PC-9 (cell line): ENCODE results near the gene PHOSPHO2. TPM values are rescaled to one million over a fixed set of nuclear protein-coding genes. Genes with fewer than 3 reads are reported as not detected.
"Not testable (repeated sequence)": the region's sequence is repeated elsewhere in the genome, so short reads cannot be mapped to it uniquely, and the experiment has no call there.

Experiments used
- BruUV-seq: library from RNA; stranded (reverse); fragments of 400-500 nt; replicated peaks from 2 replicates; lab custom pipeline; 2021; lab: Mats Ljungman, UMichigan
- CTCF ChIA-PET: fragments of 300-600 bp; sonication (Branson Sonifier 250); formaldehyde crosslinking; loops from one replicate; lab custom pipeline; 2022; ENCODE audit warnings: antibody characterized with exemption; lab: Charles Lee
- POLR2A ChIA-PET: fragments of 300-600 bp; sonication (Branson Sonifier 250); formaldehyde crosslinking; loops from one replicate; lab custom pipeline; 2022; ENCODE audit warnings: antibody characterized with exemption; ENCODE audit not compliant: unreplicated experiment; lab: Charles Lee
- DNase-seq, 2 experiments: peaks; one replicate each; pipeline versions ENCODE4 v3.0.0 to v3.0.0-alpha.2; 2015 to 2022; ENCODE audit warnings: mixed read lengths in 1 of 2
- H2AFZ ChIP-seq: fragments of 200-600 bp; sonication (generic); 2 replicates; pipeline ENCODE4 v1.8.1; 2017; ENCODE audit warnings: antibody characterized with exemption
- H3F3A ChIP-seq: fragments of 200-600 bp; sonication (generic); 2 replicates; pipeline ENCODE4 v1.8.1; 2017; ENCODE audit warnings: antibody characterized with exemption, mild to moderate bottlenecking, low read depth; ENCODE audit not compliant: insufficient read depth
- H3K27ac ChIP-seq: fragments of 200-600 bp; sonication (generic); 2 replicates; pipeline ENCODE4 v1.6.1; 2016; ENCODE audit warnings: mixed run types
- H3K27me3 ChIP-seq: fragments of 200-600 bp; sonication (generic); 2 replicates; pipeline ENCODE4 v1.6.1; 2016; ENCODE audit warnings: low read depth, mixed run types; ENCODE audit not compliant: insufficient read depth
- H3K36me3 ChIP-seq: fragments of 200-600 bp; sonication (generic); 2 replicates; pipeline ENCODE4 v1.6.1; 2016; ENCODE audit warnings: low read depth, mixed run types
- H3K4me1 ChIP-seq: fragments of 200-600 bp; sonication (generic); replicated peaks from 2 replicates; pipeline ENCODE4 v1.6.1; 2016; ENCODE audit warnings: mixed run types; ENCODE audit not compliant: insufficient read depth
- H3K4me2 ChIP-seq: fragments of 200-600 bp; sonication (generic); 2 replicates; pipeline ENCODE4 v1.6.1; 2017; ENCODE audit warnings: mixed run types
- H3K4me3 ChIP-seq: fragments of 200-600 bp; sonication (generic); 2 replicates; pipeline ENCODE4 v1.6.1; 2016; ENCODE audit warnings: mixed run types
- H3K79me2 ChIP-seq: fragments of 200-600 bp; sonication (generic); 2 replicates; pipeline ENCODE4 v1.6.1; 2017; ENCODE audit warnings: low read depth, mixed run types
- H3K9me2 ChIP-seq: fragments of 200-600 bp; sonication (generic); 2 replicates; pipeline ENCODE4 v1.8.1; 2017; ENCODE audit warnings: mild to moderate bottlenecking; ENCODE audit not compliant: insufficient read depth
- H3K9me3 ChIP-seq: fragments of 200-600 bp; sonication (generic); 2 replicates; pipeline ENCODE4 v1.8.1; 2016; ENCODE audit warnings: low read depth; ENCODE audit not compliant: insufficient read depth
- H4K20me1 ChIP-seq: fragments of 200-600 bp; sonication (generic); 2 replicates; pipeline ENCODE4 v1.8.1; 2017; ENCODE audit not compliant: insufficient read depth
- CTCF ChIP-seq: fragments of 200-600 bp; sonication (generic); conservative IDR thresholded peaks from 2 replicates; pipeline ENCODE4 v1.6.1; 2017; ENCODE audit warnings: mixed run types, antibody characterized with exemption, mild to moderate bottlenecking, moderate library complexity
- EZH2 ChIP-seq: fragments of 200-600 bp; sonication (generic); IDR thresholded peaks from 2 replicates; pipeline ENCODE4 v1.8.0; 2017; ENCODE audit warnings: antibody characterized with exemption, low read depth
- intact Hi-C: fragments of 100-400 bp; cut with micrococcal nuclease; formaldehyde crosslinking; loops from one replicate; pipeline ENCODE4 v1.10.0; 2022; ENCODE audit not compliant: unreplicated experiment
- total RNA-seq: library from RNA; stranded (reverse); gene quantifications from 2 replicates; pipeline ENCODE4 v1.2.3, GENCODE V29; 2021

PHOSPHO2 gene
- total RNA-seq, 1 experiment from 2014 or later: 5.9 TPM

GRCh38 chr2:169696381-169696780 lies 2.1 kb downstream of the PHOSPHO2 start:
- H4K20me1 ChIP-seq: no peaks in the 10 kb centered on the region
- H3K4me2 ChIP-seq: peak overlapping the region; percentile 87; the same call in 1 of the 2 replicates
- ChIA-PET POLR2A (no interaction called here), CTCF (no interaction called here)
- DNase-seq: no peak
- no peak overlapping the region for H2AFZ ChIP-seq
- no peak overlapping the region for H3K27ac ChIP-seq
- H3K4me1 ChIP-seq: peaks cover 25% of the 10 kb centered on the region
- no peaks in the 10 kb centered on the region; the same call in 1 of the 2 replicates for H3K9me2 ChIP-seq
- H3K4me3 ChIP-seq: peak overlapping the region; percentile 90; the same call in 1 of the 2 replicates
- intact Hi-C loops: no loop called here
- no peaks in the 10 kb centered on the region for H3K27me3 ChIP-seq
- H3F3A ChIP-seq: no peaks in the 10 kb centered on the region
- H3K36me3 ChIP-seq: 0 out of 2 replicates have a peak, but pooled peaks cover 14% of the 10 kb centered on the region
- no TSS peak for BruUV-seq
- peaks cover 8% of the 10 kb centered on the region for H3K79me2 ChIP-seq
- TF ChIP-seq EZH2: no peak
- TF ChIP-seq CTCF: no peak
- no peaks in the 10 kb centered on the region for H3K9me3 ChIP-seq

- H3K9me2 ChIP-seq, intact Hi-C loops: not testable (repeated sequence)
Measured at GRCh38 chr2:169699173-169699572, 4.9 kb downstream of the PHOSPHO2 start.

GRCh38 chr2:169702996-169703395 lies 8.7 kb downstream of the PHOSPHO2 start:
- ChIA-PET CTCF (no interaction called here), POLR2A (no interaction called here)
- no peak overlapping the region for H3K27ac ChIP-seq
- H3K27me3 ChIP-seq: no peaks in the 10 kb centered on the region
- no peaks in the 10 kb centered on the region for H3K4me1 ChIP-seq
- BruUV-seq: no TSS peak
- no peak for DNase-seq
- H2AFZ ChIP-seq: no peak overlapping the region
- no peak for TF ChIP-seq EZH2
- TF ChIP-seq CTCF: no peak
- H3K4me2 ChIP-seq: no peak overlapping the region
- H3F3A ChIP-seq: no peaks in the 10 kb centered on the region
- no peaks in the 10 kb centered on the region for H3K79me2 ChIP-seq
- H3K4me3 ChIP-seq: no peak overlapping the region
- H3K9me3 ChIP-seq: no peaks in the 10 kb centered on the region
- H4K20me1 ChIP-seq: no peaks in the 10 kb centered on the region
- intact Hi-C loops: no loop called here
- H3K9me2 ChIP-seq: no peaks in the 10 kb centered on the region; the same call in 1 of the 2 replicates
- H3K36me3 ChIP-seq: 0 out of 2 replicates have a peak, but pooled peaks cover 1% of the 10 kb centered on the region

More at GRCh38 chr2:169699173-169699572, 4.9 kb downstream of the PHOSPHO2 start:
- H3K79me2 ChIP-seq, H2AFZ ChIP-seq, H3K9me3 ChIP-seq, DNase-seq, H3K27me3 ChIP-seq, H4K20me1 ChIP-seq, H3K27ac ChIP-seq, POLR2A ChIA-PET, CTCF ChIA-PET, BruUV-seq, H3K4me2 ChIP-seq, H3F3A ChIP-seq, H3K4me3 ChIP-seq: not testable (repeated sequence)
- H3K36me3 ChIP-seq: 0 out of 2 replicates have a peak, but pooled peaks cover 14% of the 10 kb centered on the region
- H3K4me1 ChIP-seq: peaks cover 16% of the 10 kb centered on the region
